ENCODE data around the gene RBMS2.

GRCh38 chr12:56574210-56574609 is 52.6 kb downstream of the RBMS2 start:
- TF ChIP-seq CTCF (IDR thresholded peaks at IDR 0.05) (no peak), POLR2AphosphoS5 (IDR thresholded peaks at IDR 0.05) (no peak)
